ENCODE data around the gene ADAM19. TPM values are rescaled to one million over a fixed set of nuclear protein-coding genes. Genes with fewer than 3 reads are reported as not detected.

ADAM19 gene
- total RNA-seq, 1 experiment from 2014 or later = 3.5 TPM

DNA sequence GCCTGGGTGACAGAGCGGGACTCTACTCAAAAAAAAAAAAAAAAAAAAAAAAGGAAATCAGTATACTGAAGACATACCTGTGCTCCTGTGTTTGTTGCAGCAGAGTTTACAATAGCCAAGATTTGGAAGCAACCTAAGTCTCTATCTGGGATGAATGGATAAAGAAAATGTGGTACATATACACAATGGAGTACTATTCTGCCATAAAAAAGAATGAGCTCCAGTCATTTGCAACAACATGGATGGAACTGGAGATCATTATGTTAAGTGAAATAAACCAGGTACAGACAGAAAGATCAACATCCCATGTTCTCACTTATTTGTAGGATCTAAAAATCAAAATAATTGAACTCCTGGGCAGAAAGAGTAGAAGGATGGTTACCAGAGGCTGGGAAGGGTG, 22.9 kb downstream of the ADAM19 start:
- DNase-seq (ENCODE audit: low read depth, low spot score) (no peak), ATAC-seq (no peak)
- Histone ChIP-seq H3K36me3 (ENCODE audit: control insufficient read depth, insufficient read depth, low read length) (no peaks in the 10 kb centered on the region), H3K9me3 (ENCODE audit: control insufficient read depth, insufficient read depth, low read depth, low read length) (no peaks in the 10 kb centered on the region), H3K4me3 (ENCODE audit: low read depth in 2 of 2, low read length in 2 of 2) (no peak overlapping the region), H3K4me1 (ENCODE audit: control insufficient read depth, insufficient read depth, low read length) (no peaks in the 10 kb centered on the region), H3K27ac (ENCODE audit: low read length) (no peak overlapping the region), H3K27me3 (ENCODE audit: control insufficient read depth, insufficient read depth, low read length) (no peaks in the 10 kb centered on the region)
- ChIA-PET CTCF (no interaction called here), POLR2A (no interaction called here)
- BruUV-seq (replicated peaks) = no TSS peak
- TF ChIP-seq SIN3A (IDR thresholded peaks at IDR 0.05; ENCODE audit: borderline replicate concordance, insufficient read depth, low read depth, low read length) (no peak), POLR2AphosphoS5 (IDR thresholded peaks at IDR 0.05; ENCODE audit: low read depth, low read length) (no peak), TCF7L2 (IDR thresholded peaks at IDR 0.05; ENCODE audit: low read depth, low read length) (no peak)
- TF ChIP-seq, protein P1, sequence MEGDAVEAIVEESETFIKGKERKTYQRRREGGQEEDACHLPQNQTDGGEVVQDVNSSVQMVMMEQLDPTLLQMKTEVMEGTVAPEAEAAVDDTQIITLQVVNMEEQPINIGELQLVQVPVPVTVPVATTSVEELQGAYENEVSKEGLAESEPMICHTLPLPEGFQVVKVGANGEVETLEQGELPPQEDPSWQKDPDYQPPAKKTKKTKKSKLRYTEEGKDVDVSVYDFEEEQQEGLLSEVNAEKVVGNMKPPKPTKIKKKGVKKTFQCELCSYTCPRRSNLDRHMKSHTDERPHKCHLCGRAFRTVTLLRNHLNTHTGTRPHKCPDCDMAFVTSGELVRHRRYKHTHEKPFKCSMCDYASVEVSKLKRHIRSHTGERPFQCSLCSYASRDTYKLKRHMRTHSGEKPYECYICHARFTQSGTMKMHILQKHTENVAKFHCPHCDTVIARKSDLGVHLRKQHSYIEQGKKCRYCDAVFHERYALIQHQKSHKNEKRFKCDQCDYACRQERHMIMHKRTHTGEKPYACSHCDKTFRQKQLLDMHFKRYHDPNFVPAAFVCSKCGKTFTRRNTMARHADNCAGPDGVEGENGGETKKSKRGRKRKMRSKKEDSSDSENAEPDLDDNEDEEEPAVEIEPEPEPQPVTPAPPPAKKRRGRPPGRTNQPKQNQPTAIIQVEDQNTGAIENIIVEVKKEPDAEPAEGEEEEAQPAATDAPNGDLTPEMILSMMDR (IDR thresholded peaks at IDR 0.05) = no peak
- TF ChIP-seq, protein P2, sequence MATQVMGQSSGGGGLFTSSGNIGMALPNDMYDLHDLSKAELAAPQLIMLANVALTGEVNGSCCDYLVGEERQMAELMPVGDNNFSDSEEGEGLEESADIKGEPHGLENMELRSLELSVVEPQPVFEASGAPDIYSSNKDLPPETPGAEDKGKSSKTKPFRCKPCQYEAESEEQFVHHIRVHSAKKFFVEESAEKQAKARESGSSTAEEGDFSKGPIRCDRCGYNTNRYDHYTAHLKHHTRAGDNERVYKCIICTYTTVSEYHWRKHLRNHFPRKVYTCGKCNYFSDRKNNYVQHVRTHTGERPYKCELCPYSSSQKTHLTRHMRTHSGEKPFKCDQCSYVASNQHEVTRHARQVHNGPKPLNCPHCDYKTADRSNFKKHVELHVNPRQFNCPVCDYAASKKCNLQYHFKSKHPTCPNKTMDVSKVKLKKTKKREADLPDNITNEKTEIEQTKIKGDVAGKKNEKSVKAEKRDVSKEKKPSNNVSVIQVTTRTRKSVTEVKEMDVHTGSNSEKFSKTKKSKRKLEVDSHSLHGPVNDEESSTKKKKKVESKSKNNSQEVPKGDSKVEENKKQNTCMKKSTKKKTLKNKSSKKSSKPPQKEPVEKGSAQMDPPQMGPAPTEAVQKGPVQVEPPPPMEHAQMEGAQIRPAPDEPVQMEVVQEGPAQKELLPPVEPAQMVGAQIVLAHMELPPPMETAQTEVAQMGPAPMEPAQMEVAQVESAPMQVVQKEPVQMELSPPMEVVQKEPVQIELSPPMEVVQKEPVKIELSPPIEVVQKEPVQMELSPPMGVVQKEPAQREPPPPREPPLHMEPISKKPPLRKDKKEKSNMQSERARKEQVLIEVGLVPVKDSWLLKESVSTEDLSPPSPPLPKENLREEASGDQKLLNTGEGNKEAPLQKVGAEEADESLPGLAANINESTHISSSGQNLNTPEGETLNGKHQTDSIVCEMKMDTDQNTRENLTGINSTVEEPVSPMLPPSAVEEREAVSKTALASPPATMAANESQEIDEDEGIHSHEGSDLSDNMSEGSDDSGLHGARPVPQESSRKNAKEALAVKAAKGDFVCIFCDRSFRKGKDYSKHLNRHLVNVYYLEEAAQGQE (IDR thresholded peaks at IDR 0.05; ENCODE audit: insufficient read depth in 1 of 2, low read depth in 2 of 2, low read length in 1 of 2) = no peak
- in situ Hi-C loops (cut with HindIII; ENCODE audit: low pct_unique_long_range_greater_than_20kb, low sequenced_read_pairs) = no loop called here
- intact Hi-C loops (cut with micrococcal nuclease; ENCODE audit: unreplicated experiment) = no loop called here

GRCh38 chr5:157550663-157551062, 24.9 kb downstream of the ADAM19 start:
- Histone ChIP-seq H3K4me1 (ENCODE audit: control insufficient read depth, insufficient read depth, low read length) (no peaks in the 10 kb centered on the region), H3K36me3 (ENCODE audit: control insufficient read depth, insufficient read depth, low read length) (no peaks in the 10 kb centered on the region), H3K9me3 (ENCODE audit: control insufficient read depth, insufficient read depth, low read depth, low read length) (no peaks in the 10 kb centered on the region), H3K27ac (ENCODE audit: low read length) (no peak overlapping the region), H3K4me3 (ENCODE audit: low read depth in 2 of 2, low read length in 2 of 2) (no peak overlapping the region), H3K27me3 (ENCODE audit: control insufficient read depth, insufficient read depth, low read length) (no peaks in the 10 kb centered on the region)
- POLR2A ChIA-PET = no interaction called here
- no TSS peak for BruUV-seq (replicated peaks)
- ATAC-seq (no peak), DNase-seq (ENCODE audit: low read depth, low spot score) (no peak)
- in situ Hi-C loops (cut with HindIII; ENCODE audit: low pct_unique_long_range_greater_than_20kb, low sequenced_read_pairs) = no loop called here
- no peak for TF ChIP-seq TCF7L2 (IDR thresholded peaks at IDR 0.05; ENCODE audit: low read depth, low read length)
- no peak for TF ChIP-seq POLR2AphosphoS5 (IDR thresholded peaks at IDR 0.05; ENCODE audit: low read depth, low read length)
- no peak for TF ChIP-seq SIN3A (IDR thresholded peaks at IDR 0.05; ENCODE audit: borderline replicate concordance, insufficient read depth, low read depth, low read length)
- TF ChIP-seq, protein P2 (IDR thresholded peaks at IDR 0.05; ENCODE audit: insufficient read depth in 1 of 2, low read depth in 2 of 2, low read length in 1 of 2) = no peak
- TF ChIP-seq, protein P1 (IDR thresholded peaks at IDR 0.05) = no peak
- CTCF ChIA-PET = no interaction called here
- intact Hi-C loops (cut with micrococcal nuclease; ENCODE audit: unreplicated experiment) = no loop called here

All from Panc1 (cell line).